Stimulated activated naive CD8-positive, alpha-beta T cell treated with anti-CD3 and anti-CD28 coated beads, Interleukin-15, Interleukin-2, amounts not matched to agents 100 ng/mL and 50 ng/mL, for 24 hours (primary cell): ENCODE data around the gene CEP128.

Experiments
- H3K27ac Mint-ChIP-seq: one replicate; pipeline ENCODE4 v1.8.0; 2021; ENCODE audit warnings: mild to moderate bottlenecking, mixed read lengths
- H3K27me3 Mint-ChIP-seq: one replicate; pipeline ENCODE4 v1.8.0; 2021; ENCODE audit warnings: mixed read lengths
- H3K36me3 Mint-ChIP-seq: one replicate; pipeline ENCODE4 v1.8.0; 2021; ENCODE audit warnings: low read depth, mixed read lengths
- H3K4me1 Mint-ChIP-seq: one replicate; pipeline ENCODE4 v1.8.0; 2021; ENCODE audit warnings: low read depth, mixed read lengths
- H3K4me3 Mint-ChIP-seq: one replicate; pipeline ENCODE4 v1.8.0; 2021; ENCODE audit warnings: mild to moderate bottlenecking, mixed read lengths
- H3K9me3 Mint-ChIP-seq: one replicate; pipeline ENCODE4 v1.8.0; 2021; ENCODE audit warnings: mixed read lengths

CEP128 gene

DNA sequence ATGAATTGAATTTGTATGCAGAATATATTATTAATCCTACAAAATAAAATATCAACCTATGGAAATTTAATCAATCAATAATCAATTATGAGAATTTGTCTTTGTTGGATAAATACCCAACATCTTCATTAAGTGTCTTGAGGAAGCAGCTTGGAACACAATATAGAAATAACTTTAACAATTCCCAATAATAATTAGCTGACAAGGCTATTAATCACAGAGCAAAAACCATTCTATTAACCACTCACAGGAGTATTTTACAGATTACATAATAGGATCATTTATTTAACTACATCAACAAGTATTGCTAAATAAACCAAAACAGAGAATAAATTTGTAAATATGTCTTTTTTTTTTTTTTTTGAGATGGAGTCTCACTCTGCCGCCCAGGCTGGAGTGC lies 190.3 kb downstream of the CEP128 start:
- H3K27ac Mint-ChIP-seq = no peak overlapping the region
- H3K4me1 Mint-ChIP-seq = no peaks in the 10 kb centered on the region
- no peak overlapping the region for H3K4me3 Mint-ChIP-seq
- H3K9me3 Mint-ChIP-seq = peaks cover 4% of the 10 kb centered on the region
- H3K27me3 Mint-ChIP-seq = no peaks in the 10 kb centered on the region
- H3K36me3 Mint-ChIP-seq = peaks cover 25% of the 10 kb centered on the region

GRCh38 chr14:80726211-80726610 lies 215.3 kb downstream of the CEP128 start:
- H3K4me1 Mint-ChIP-seq = no peaks in the 10 kb centered on the region
- no peak overlapping the region for H3K4me3 Mint-ChIP-seq
- H3K27me3 Mint-ChIP-seq = no peaks in the 10 kb centered on the region
- H3K36me3 Mint-ChIP-seq = peaks cover 12% of the 10 kb centered on the region
- no peak overlapping the region for H3K27ac Mint-ChIP-seq
- no peaks in the 10 kb centered on the region for H3K9me3 Mint-ChIP-seq

DNA sequence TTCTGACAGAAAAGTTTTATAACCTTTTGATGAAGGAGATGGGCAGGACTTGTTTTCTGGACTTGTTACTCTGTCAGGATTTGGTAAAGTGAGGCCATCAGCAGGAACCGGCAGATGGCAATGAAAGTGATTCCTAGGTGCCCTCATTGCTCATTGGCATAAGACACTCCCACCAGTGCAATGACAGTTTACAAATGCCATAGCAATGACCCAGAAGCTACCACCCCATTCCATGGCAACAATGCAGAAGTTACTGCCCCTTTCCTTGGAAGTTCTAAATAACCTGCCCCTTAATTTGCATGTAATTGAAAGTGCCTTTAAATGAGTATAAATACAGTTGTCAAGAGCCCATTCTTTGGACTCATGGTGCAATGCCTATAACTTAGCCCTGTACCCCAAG lies 222.6 kb downstream of the CEP128 start:
- H3K4me1 Mint-ChIP-seq = peaks cover 6% of the 10 kb centered on the region
- no peaks in the 10 kb centered on the region for H3K27me3 Mint-ChIP-seq
- H3K9me3 Mint-ChIP-seq = no peaks in the 10 kb centered on the region
- no peak overlapping the region for H3K4me3 Mint-ChIP-seq
- no peak overlapping the region for H3K27ac Mint-ChIP-seq
- no peaks in the 10 kb centered on the region for H3K36me3 Mint-ChIP-seq

GRCh38 chr14:80714474-80714873 lies 227.1 kb downstream of the CEP128 start:
- H3K9me3 Mint-ChIP-seq = no peaks in the 10 kb centered on the region
- no peak overlapping the region for H3K4me3 Mint-ChIP-seq
- no peak overlapping the region for H3K27ac Mint-ChIP-seq
- peaks cover 6% of the 10 kb centered on the region for H3K4me1 Mint-ChIP-seq
- no peaks in the 10 kb centered on the region for H3K27me3 Mint-ChIP-seq
- H3K36me3 Mint-ChIP-seq = no peaks in the 10 kb centered on the region

- H3K27me3 Mint-ChIP-seq = no peaks in the 10 kb centered on the region
- H3K36me3 Mint-ChIP-seq = no peaks in the 10 kb centered on the region
- H3K27ac Mint-ChIP-seq = no peak overlapping the region
- no peaks in the 10 kb centered on the region for H3K9me3 Mint-ChIP-seq
- peaks cover 6% of the 10 kb centered on the region for H3K4me1 Mint-ChIP-seq
- H3K4me3 Mint-ChIP-seq = no peak overlapping the region
Observed at GRCh38 chr14:80713076-80713850, 228.3 kb downstream of the CEP128 start.

DNA sequence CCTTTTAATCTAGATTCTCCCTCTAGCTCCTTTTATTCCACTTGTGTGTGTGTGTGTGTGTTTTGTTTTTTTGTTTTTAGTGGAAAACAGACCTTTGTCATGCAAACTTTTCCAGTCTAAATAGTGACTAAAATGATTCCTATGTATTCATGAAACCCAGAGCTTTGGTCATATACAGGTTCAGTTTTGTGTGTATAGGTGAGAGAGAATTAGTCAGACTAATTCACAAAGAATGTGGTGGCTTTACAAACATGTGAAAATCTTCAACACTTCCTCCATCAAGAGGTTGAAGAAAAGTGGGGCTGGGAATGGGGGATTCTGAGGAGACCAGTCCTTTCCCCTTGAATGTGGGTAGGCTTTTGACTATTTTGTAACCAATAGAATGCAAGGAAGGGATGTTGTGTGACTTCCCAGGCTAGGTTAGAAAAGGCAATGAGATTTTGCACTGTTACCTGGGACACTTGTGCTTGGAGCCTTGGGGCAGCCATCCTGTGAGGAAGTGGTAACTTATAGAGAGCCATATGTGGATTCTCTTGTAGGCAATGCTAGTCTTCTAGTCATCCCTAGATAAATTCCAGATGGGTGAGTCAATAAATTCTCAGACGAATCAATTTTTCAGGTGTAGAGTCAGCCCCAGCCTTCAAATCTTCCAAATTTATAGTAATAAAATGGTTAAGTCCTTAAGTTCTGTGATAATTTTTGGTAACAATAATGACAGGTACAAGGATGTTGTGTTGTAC lies 236.1 kb downstream of the CEP128 start:
- Mint-ChIP-seq H3K36me3 (no peaks in the 10 kb centered on the region), H3K4me3 (no peak overlapping the region), H3K27ac (no peak overlapping the region), H3K9me3 (no peaks in the 10 kb centered on the region), H3K4me1 (no peaks in the 10 kb centered on the region), H3K27me3 (no peaks in the 10 kb centered on the region)

- Mint-ChIP-seq H3K9me3 (no peaks in the 10 kb centered on the region), H3K36me3 (no peaks in the 10 kb centered on the region), H3K27me3 (no peaks in the 10 kb centered on the region), H3K4me1 (no peaks in the 10 kb centered on the region), H3K27ac (no peak overlapping the region), H3K4me3 (no peak overlapping the region)
Observed at GRCh38 chr14:80700601-80701000, 240.9 kb downstream of the CEP128 start.

DNA sequence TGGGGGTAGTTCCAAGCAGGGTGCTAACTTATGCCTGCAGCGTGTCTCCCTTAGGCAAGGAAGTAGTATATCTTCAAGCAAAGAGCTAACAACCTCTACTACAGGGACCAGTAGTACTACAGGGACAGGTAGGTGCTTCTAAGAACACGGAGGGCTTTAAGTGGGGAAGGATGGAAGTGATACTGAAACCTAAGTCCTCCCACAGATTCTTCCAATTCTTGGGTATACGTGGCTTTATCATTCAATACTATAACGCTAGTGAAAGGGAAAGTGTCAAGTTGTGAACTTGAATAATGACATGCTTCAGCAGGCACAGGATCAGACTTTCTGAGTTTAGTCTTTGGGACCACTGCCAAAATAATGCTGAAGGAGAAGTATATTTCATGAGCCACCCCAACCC lies 241.7 kb downstream of the CEP128 start:
- Mint-ChIP-seq H3K4me3 (no peak overlapping the region), H3K9me3 (no peaks in the 10 kb centered on the region), H3K27me3 (no peaks in the 10 kb centered on the region), H3K4me1 (no peaks in the 10 kb centered on the region), H3K36me3 (peaks cover 4% of the 10 kb centered on the region), H3K27ac (no peak overlapping the region)

DNA sequence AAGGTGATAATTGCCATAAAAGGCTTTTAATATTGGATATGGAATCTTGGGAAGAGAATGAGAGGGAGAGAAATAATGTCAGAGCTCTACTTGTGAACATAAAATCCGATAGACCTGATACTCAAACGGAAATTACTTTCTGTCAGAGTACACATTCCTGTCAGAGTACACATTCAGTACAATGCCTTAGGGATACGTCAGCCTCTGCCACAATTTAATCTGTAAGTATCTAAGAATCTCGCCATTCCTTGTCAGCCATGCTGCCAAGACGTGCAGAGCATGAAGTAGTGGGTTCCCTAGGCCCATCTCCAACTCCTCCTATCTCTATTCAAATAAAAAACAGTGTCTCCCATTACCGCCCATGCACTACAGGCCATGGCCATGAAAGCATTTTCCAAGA lies 242.6 kb downstream of the CEP128 start:
- Mint-ChIP-seq H3K4me3 (no peak overlapping the region), H3K36me3 (peaks cover 10% of the 10 kb centered on the region), H3K27me3 (no peaks in the 10 kb centered on the region), H3K9me3 (no peaks in the 10 kb centered on the region), H3K4me1 (no peaks in the 10 kb centered on the region), H3K27ac (no peak overlapping the region)

DNA sequence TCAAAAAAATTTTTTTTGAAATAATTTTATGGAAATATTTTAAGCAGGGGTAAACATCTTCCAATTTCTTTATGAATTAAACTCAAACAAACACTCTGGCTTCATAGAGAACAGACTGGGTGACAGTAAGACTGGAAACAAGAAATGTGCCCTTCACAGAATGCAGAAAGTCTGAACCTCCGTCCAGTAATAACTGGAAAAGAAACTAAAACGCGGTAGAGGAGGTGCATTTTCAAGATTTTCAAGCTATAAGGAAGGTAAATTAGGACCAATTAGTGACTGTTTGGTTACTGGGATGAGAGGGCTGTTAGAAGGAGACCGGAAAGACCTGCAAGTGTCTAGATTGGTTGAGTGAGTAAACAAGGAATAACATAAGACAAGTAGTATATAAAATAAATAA lies 245.7 kb downstream of the CEP128 start:
- Mint-ChIP-seq H3K27me3 (no peaks in the 10 kb centered on the region), H3K9me3 (no peaks in the 10 kb centered on the region), H3K36me3 (peaks cover 10% of the 10 kb centered on the region), H3K4me1 (no peaks in the 10 kb centered on the region), H3K4me3 (no peak overlapping the region), H3K27ac (no peak overlapping the region)

GRCh38 chr14:80692903-80693302 lies 248.6 kb downstream of the CEP128 start:
- no peak overlapping the region for H3K27ac Mint-ChIP-seq
- peaks cover 10% of the 10 kb centered on the region for H3K36me3 Mint-ChIP-seq
- H3K9me3 Mint-ChIP-seq = no peaks in the 10 kb centered on the region
- H3K4me1 Mint-ChIP-seq = no peaks in the 10 kb centered on the region
- no peak overlapping the region for H3K4me3 Mint-ChIP-seq
- no peaks in the 10 kb centered on the region for H3K27me3 Mint-ChIP-seq

GRCh38 chr14:80681651-80682050 lies 259.9 kb downstream of the CEP128 start:
- Mint-ChIP-seq H3K36me3 (peaks cover 50% of the 10 kb centered on the region), H3K27me3 (no peaks in the 10 kb centered on the region), H3K27ac (no peak overlapping the region), H3K4me1 (no peaks in the 10 kb centered on the region), H3K9me3 (peaks cover 43% of the 10 kb centered on the region), H3K4me3 (no peak overlapping the region)

- Mint-ChIP-seq H3K9me3 (peaks cover 43% of the 10 kb centered on the region), H3K4me1 (no peaks in the 10 kb centered on the region), H3K27me3 (no peaks in the 10 kb centered on the region), H3K36me3 (peaks cover 48% of the 10 kb centered on the region), H3K4me3 (no peak overlapping the region), H3K27ac (no peak overlapping the region)
Observed at GRCh38 chr14:80679273-80679672, 262.3 kb downstream of the CEP128 start.

DNA sequence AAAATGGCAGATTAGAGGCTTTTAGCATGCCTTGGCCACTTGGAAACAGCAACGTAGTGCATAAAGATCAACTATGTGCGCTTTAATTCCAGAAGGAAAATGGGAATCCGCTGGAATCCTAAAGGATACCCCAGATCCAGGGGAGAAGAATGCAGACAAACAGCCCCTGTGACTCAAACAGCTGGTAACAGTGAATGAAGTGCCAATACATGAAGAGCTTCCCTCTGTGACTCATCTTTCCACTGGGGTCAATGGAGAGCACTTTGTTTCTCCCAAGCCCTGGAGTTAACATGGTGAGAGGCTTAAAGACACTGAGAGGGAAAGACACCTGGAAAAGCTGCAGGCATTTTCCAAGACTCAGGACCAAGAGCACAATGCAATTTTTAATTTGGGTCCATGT lies 263.1 kb downstream of the CEP128 start:
- Mint-ChIP-seq H3K9me3 (peaks cover 35% of the 10 kb centered on the region), H3K4me3 (no peak overlapping the region), H3K27ac (no peak overlapping the region), H3K27me3 (no peaks in the 10 kb centered on the region), H3K4me1 (no peaks in the 10 kb centered on the region), H3K36me3 (peaks cover 42% of the 10 kb centered on the region)

- no peak overlapping the region for H3K4me3 Mint-ChIP-seq
- no peaks in the 10 kb centered on the region for H3K27me3 Mint-ChIP-seq
- H3K9me3 Mint-ChIP-seq = peaks cover 28% of the 10 kb centered on the region
- H3K27ac Mint-ChIP-seq = no peak overlapping the region
- peaks cover 26% of the 10 kb centered on the region for H3K36me3 Mint-ChIP-seq
- no peaks in the 10 kb centered on the region for H3K4me1 Mint-ChIP-seq
Observed at GRCh38 chr14:80669426-80669825, 272.1 kb downstream of the CEP128 start.

GRCh38 chr14:80664576-80664975 lies 277.0 kb downstream of the CEP128 start:
- Mint-ChIP-seq H3K27ac (no peak overlapping the region), H3K4me1 (no peaks in the 10 kb centered on the region), H3K9me3 (peaks cover 23% of the 10 kb centered on the region), H3K27me3 (no peaks in the 10 kb centered on the region), H3K4me3 (no peak overlapping the region), H3K36me3 (peaks cover 26% of the 10 kb centered on the region)
